Fibroblast of skin of left biceps (primary cell): ENCODE measurements around the gene SEPTIN5.

Experiments used
- DNase-seq, 2 experiments: peaks; one replicate each; pipeline ENCODE4 v3.0.0-alpha.2; 2013; ENCODE audit warnings: low read depth in 2 of 2

The SEPTIN5 gene

GRCh38 chr22:19760951-19761724 lies 46.8 kb downstream of the SEPTIN5 start:
- DNase-seq, result no peak

DNA sequence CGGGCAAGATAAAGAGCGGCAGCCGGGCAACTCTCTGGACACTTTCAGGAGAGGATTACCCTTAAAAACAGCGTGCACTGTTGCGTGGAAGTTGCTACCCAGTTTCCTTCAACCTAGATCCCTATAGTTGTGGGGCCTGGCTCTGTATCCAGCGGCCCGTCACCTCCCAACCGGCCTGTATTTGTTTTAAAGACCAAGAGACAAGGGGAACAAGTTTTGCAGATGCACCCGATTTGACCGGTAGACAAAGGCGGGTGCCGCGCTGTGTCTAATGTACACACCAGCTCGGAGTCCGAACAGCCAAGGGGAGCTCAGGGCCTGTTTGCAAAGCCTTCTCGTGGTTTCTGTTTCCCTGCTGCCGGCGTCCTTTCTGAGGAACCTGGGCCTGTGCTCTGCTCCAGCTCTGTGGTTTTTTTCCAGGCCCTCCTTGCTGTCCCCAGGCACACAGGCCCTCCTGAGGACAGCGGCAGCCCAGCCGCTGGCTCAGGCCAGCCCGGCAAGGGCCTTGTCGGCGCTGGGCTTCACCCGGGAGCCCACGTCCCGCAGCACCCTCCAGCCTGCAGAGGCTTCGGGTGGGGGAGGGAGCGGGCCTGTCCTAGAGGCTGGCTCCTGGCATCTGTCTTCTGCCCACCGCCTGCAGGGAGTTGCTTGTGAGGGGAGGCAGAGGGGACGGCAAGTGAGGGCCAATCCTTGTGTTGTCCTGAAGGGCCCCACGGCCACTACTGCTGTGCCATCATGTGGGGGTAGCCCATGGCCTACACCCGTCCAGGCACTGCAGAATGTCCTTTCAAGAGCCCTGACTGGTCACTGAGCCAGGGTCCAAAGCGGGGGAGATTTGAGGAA lies 47.6 kb downstream of the SEPTIN5 start:
- DNase-seq, result no peak

DNA sequence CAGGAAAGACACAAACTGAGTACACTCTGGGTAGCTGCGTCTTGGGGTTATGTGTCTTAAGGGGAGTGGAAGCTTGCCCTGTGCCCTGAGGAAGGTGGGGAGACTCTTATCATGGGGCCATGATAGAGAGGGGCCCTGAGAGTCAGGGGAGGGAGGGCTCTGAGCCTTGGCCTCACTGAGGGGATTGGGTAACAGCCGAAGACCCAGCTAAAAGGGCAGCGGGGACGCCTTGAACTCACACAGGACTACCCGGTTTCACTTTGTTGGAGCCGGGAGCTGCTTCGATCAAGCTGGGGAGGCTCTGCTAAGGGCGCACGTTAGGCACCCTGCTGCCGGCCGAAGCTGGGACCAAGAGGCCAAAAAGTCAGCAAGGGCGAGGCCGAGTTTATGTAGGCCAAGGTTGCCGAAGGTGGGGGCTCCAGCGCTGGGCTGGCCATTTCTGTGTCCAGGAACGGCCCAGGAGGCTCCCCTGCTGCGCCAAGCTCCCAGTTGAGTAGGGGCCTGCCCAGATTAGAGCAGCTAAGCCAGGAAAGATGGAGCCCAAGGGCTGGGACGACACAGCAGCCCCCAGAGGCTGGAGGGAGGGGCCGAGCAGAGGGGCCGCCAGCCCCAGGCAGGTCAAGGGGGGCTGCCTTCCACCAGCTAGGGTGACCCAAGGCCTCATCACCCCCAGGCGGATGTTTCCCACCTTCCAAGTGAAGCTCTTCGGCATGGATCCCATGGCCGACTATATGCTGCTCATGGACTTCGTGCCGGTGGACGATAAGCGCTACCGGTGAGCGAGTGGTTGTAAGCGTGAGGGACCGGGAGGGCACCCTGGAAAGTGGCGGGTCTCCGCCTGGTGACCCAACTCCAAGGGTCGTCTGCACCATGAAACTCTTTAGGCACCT lies 48.5 kb downstream of the SEPTIN5 start:
- DNase-seq, result no peak

GRCh38 chr22:19763458-19764298 lies 49.4 kb downstream of the SEPTIN5 start:
- DNase-seq, result no peak

DNA sequence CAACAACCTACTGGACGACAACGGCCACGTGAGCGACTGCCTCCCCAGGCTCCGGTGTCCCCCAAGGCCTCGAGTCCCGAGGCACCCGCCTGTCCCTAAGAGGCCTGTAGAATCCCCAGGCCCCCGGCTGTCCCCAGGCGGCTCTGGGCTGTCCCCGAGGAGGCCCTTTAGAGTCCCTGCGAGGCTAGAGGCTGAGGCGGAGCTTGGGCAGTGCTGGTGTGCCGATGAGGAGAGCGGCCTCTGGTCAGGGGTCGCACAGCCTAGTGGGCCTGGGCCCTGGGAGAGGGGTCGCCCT lies 49.9 kb downstream of the SEPTIN5 start:
- DNase-seq, result no peak

DNA sequence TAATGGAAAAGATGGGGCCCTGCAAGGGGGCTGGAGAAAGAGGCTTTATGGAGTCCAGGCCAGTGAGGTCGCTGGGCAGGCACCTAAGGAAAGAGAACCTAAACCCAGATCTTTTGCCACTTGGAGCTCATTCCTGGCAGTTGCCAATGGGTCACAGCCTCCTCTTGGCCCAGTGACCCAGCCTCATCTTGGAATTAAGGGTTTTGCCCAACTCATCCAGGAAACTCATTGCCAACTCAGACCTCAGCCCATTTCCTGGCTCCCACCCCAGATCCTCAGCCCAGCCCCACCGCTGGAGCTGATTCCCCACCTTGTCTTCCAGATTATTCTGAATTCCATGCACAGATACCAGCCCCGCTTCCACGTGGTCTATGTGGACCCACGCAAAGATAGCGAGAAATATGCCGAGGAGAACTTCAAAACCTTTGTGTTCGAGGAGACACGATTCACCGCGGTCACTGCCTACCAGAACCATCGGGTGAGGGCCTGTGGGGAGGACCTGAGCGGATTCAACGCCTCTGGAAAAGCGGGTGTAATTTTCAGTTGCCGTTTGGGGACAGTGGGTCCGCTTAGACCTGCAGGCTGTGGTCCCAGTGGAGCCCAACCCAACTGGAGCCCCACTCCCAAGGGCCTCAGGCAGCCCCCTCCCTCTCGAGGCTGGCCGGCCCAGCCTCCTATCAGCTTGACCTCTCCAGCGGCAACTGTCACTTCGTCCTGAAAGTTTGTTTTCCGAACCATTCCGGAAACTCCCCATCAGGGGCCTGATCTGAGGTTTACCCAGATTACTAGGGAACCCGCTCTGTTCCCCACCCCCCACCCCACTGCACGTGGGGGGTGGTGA lies 50.6 kb downstream of the SEPTIN5 start:
- no peak for DNase-seq

- DNase-seq, result no peak
Measured at GRCh38 chr22:19765477-19766239, 51.4 kb downstream of the SEPTIN5 start.

- no peak for DNase-seq
Measured at GRCh38 chr22:19766240-19766510, 51.9 kb downstream of the SEPTIN5 start.

GRCh38 chr22:19766511-19767426 lies 52.5 kb downstream of the SEPTIN5 start:
- DNase-seq, result no peak

DNA sequence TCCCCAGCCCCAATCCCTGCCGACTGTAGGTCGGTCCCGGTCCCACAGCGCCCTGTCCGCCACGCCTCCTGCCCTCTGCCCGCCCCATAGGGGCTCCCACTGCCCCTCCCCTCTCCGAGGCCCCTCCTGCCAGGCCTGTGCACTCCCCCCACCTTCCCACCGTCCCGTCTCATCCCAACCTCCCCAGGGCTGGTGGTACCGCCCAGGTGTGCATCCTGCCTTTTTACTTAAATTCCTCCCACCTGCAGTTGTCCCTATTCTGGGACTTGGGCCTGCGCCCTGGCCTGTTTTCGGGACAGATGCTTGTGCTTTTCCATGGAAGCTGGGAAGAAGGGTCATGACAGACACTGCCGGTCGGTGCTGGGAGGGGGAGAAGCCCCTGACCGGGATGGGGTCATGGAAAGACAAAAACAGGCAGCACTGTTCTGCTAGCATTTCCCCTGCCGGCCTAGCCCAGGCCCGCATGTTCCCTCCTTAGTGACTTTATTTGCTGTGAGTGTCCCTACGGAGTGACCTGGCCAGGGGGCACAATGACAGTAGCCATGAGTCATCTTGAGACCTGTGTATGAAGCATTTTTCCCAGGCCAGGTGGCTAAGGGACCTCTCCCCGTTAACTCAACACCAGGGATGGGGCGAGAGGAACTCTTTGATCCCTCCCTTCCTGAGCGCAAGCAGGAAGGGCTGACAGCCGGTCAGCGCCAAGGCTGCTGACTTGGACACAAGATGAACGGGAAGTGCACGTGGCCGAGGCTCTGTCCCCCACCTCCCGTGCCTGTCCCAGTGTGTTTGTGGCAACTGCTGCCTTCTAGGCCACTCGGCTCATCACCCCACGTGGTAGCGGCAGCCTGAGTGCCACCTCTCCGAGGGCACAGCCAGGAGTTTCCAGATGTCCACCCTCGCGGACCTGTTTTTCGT lies 53.4 kb downstream of the SEPTIN5 start:
- DNase-seq, result no peak

- no peak for DNase-seq
Measured at GRCh38 chr22:19769393-19769715, 55.1 kb downstream of the SEPTIN5 start.

DNA sequence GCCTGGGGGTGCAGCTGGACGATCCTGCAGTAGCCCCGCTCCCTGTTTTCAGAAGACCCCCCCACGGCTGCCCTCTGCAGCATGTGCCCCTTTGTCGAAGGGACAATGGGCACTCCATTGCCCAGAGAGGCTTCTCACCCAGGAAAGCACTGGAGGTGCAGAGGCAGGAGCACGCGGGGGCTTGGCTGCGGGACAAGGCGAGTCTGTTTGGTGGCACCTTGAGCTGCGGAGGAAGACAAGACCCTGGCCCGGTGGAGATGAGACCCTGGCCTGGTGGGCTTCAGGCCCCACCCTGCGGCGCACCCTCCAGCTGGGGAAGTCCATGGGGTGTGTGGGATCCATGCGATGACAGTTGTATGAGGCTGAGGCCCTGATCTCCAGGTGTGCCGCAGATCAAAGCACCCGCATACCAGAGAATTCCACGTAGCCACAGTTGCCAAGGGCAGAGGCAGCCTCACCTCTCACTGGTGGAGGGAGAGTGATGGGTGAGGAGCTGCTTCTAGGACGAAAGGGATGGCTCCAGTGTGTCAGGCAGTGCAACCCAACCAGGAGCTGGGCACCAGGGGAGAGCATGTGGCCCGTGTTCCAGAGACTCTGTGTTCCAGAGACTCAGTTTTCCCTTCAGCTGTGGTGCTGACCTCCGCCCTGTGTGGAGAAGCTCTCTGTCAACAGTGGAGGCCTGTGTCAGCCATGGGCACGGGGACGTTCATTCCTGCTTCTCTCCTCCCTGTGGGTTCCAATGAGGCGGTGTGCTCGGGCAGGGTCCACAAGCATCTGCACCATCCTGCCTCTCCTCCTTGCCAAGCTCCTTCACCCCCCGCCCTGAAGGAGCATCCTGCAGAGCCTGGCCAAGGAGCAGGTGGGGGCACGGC lies 56.3 kb downstream of the SEPTIN5 start:
- no peak for DNase-seq

DNA sequence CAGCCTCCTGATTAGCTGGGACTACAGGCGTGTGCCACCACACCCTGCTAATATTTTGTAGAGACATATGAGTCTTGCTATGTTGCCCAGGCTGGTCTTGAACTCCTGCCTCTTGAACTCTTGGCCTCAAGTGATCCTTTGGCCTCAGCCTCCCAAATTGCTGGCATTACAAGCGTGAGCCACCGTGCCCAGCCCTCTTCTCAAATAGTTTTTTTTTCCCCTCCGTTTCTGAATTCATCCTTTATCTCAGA lies 58.0 kb downstream of the SEPTIN5 start:
- DNase-seq, result no peak
